Tibial nerve (tissue), 3 donors: ENCODE measurements around the gene CTAG2.

Experiments used
- CTCF ChIP-seq, 5 experiments: fragments of 200-600 bp in 3 of 5; fragments of 450-650 bp in 2 of 5; sonication (generic) in 3 of 5; IDR thresholded peaks; one replicate each; pipeline ENCODE4 v1.5.1; 2016 to 2019; ENCODE audit warnings: antibody characterized with exemption in 5 of 5, mild to moderate bottlenecking in 3 of 5, moderate library complexity in 2 of 5
- POLR2A ChIP-seq, 2 donors: fragments of 450-650 bp; IDR thresholded peaks; one replicate each; pipeline ENCODE4 v1.6.1; 2017; ENCODE audit warnings: antibody characterized with exemption in 2 of 2, mild to moderate bottlenecking in 2 of 2, moderate library complexity in 2 of 2

DNA sequence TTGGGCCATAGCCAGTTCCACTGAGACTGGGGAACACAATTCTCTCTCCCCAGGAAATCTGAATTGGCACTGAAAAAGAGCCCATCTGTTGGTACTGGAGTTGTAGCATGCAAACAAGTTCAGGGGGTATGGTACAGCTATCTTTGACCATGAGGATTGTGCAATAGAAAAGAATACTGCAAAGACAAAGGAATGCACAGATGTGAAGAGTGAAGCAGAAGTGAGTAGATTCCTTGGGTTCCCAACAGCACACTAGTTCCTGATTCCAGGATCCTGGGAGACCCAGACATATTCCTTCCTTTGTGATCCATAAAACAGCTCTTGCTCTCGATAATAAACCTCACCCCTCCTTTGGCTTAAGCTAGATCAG is 43.3 kb upstream of the CTAG2 start:
- TF ChIP-seq CTCF (IDR thresholded peaks at IDR 0.05): no peak
- no peak for TF ChIP-seq POLR2A (IDR thresholded peaks at IDR 0.05)
